Heart left ventricle (tissue), 16 donors: ENCODE results near the gene ACO1. TPM values are rescaled to one million over a fixed set of nuclear protein-coding genes. Genes with fewer than 3 reads are reported as not detected.

Experiments
- ATAC-seq, 4 donors: fragments of 200-7000 bp; cut with Tn5 transposase; one replicate each; pipeline ENCODE4 v1.9.1; 2020 to 2022; ENCODE audit warnings: moderate library complexity in 4 of 4, mild to moderate bottlenecking in 3 of 4, moderate number of reproducible peaks in 1 of 4
- DNase-seq, 5 donors: peaks; one replicate each; pipeline ENCODE4 v3.0.0-alpha.2; 2020
- H3K27ac ChIP-seq, 12 donors: fragments of 200-600 bp; sonication (generic) in 4 of 12; one replicate each; pipeline versions ENCODE4 v1.5.0 to v1.8.0; 2016 to 2022; ENCODE audit warnings: mild to moderate bottlenecking in 2 of 12
- H3K27me3 ChIP-seq, 9 donors: fragments of 200-600 bp; sonication (generic) in 2 of 9; one replicate each; pipeline versions ENCODE4 v1.5.1 to v1.8.0; 2016 to 2022; ENCODE audit warnings: mild to moderate bottlenecking in 3 of 9
- H3K36me3 ChIP-seq, 9 donors: fragments of 200-600 bp; sonication (generic) in 2 of 9; one replicate each; pipeline versions ENCODE4 v1.5.0 to v1.8.0; 2018 to 2022; ENCODE audit warnings: mild to moderate bottlenecking in 2 of 9
- H3K4me1 ChIP-seq, 12 donors: fragments of 200-600 bp; sonication (generic) in 4 of 12; one replicate each; pipeline versions ENCODE4 v1.5.0 to v1.8.0; 2016 to 2022; ENCODE audit warnings: mild to moderate bottlenecking in 3 of 12
- H3K4me3 ChIP-seq, 12 donors: fragments of 200-600 bp; sonication (generic) in 4 of 12; one replicate each; pipeline versions ENCODE4 v1.5.0 to v1.8.0; 2017 to 2022; ENCODE audit warnings: mild to moderate bottlenecking in 9 of 12, moderate library complexity in 4 of 12
- H3K9me3 ChIP-seq, 12 donors: fragments of 200-600 bp; sonication (generic) in 4 of 12; one replicate each; pipeline versions ENCODE4 v1.5.0 to v1.8.0; 2016 to 2022; ENCODE audit warnings: mild to moderate bottlenecking in 1 of 12
- POLR2A ChIP-seq, 2 donors: fragments of 450-650 bp; IDR thresholded peaks; one replicate each; pipeline ENCODE4 v1.6.1; 2017; ENCODE audit warnings: antibody characterized with exemption in 2 of 2, mild to moderate bottlenecking in 2 of 2, moderate library complexity in 2 of 2
- WGBS, 4 donors: extraction: QIAGEN DNeasy Blood & Tissue Kit in 2 of 4; methylation state at CpG; one replicate each; pipeline versions ENCODE4 v1.1.5 to v1.1.7; 2013 to 2018; 5-methylcytosine and 5-hydroxymethylcytosine counted together
- intact Hi-C, 10 donors: fragments of 100-400 bp; cut with DNase I; formaldehyde crosslinking; loops; one replicate each; pipeline versions ENCODE4 v1.11.1 to v1.14.2; 2022
- polyA plus RNA-seq, 2 donors: library from polyadenylated mRNA; stranded (reverse); fragments of 200-250 nt; gene quantifications; one replicate each; pipeline ENCODE4 v1.2.3, GENCODE V29; 2013
- total RNA-seq, 9 donors: library from RNA; depleted of rRNA in 2 of 9; stranded (reverse); fragments of >200 nt in 2 of 9; fragmentation: NEBNext Ultra II Directional in 3 of 9; extraction: Animal tissue kit (Norgen Biotek cat#: 25700) in 3 of 9; gene quantifications; one replicate each; pipeline versions ENCODE4 v1.1.0 to v1.2.4, GENCODE V29; 2016 to 2023
- TF ChIP-seq, protein P1 (sequence below), 12 donors: fragments of 200-600 bp; sonication (generic) in 4 of 12; IDR thresholded peaks; one replicate each; pipeline versions ENCODE4 v1.5.0 to v1.8.0; 2018 to 2022; ENCODE audit warnings: antibody characterized with exemption in 12 of 12, mild to moderate bottlenecking in 5 of 12
- donor health status: ischemic (EF 13 %, LVEDD 7.1; RV severe dilation, severe dysfunction).
- donor health status: healthy with polysubstance abuse.
- donor health status: DM: no; HTN: yes; CAD: no.
- donor health status: DM: no; HTN: no; CAD: no.
- donor health status: ischemic (EF 25% LVEDD 6.9; RV normal size, moderate dysfunction).
- donor health status: ischemic (EF 25% LVEDD 5.7; RV mildly dilated, moderate dysfunction).
- donor health status: healthy.
- donor health status: DM: yes; HTN: yes; CAD: no.
- donor health status: ischemic (EF 35%, LVEDD 5.7; RV mildly dilated, moderate dysfunction).
- donor health status: nonischemic (EF 11% LVEDD 7.7; RV severe dilation, severe dysfunction).
- donor health status: DM: yes; HTN: yes; CAD: no.
- donor health status: PGD.
- donor health status: ischemic (EF 29% LVEDD 5.4; RV normal size, mild dysfunction).
- donor health status: nonischemic (EF 23%, LVEDD 6.1; RV moderate dilation, normal function).

ACO1 gene
- total and polyA plus RNA-seq, 11 donors, result 17.6 to 68.3 (median 60.7) TPM

GRCh38 chr9:32412440-32412839 is 28.0 kb downstream of the ACO1 start:
- intact Hi-C loops, result no loop called here
- H3K36me3 ChIP-seq, result peaks cover 0 to 100% (median 79%) of the 10 kb centered on the region in 9 donors
- DNase-seq, result no peak

DNA sequence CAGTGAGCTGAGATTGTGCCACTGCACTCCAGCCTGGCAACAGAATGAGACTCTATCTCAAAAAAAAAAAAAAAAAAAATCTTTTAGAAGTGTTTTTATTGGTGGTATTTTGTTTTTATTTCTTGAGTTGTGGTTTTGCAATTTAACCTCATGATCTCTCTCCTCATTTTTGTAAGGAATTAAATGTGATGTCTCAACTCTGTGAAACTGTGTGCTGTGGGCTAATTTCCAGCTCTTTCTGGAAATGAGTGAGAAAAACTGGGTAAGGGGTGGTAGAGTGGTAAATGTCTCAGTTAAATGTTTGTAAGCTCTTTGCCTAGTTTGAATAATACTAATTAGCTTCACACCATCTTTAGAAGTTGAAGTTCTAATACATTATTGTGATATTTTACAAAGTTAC is 29.0 kb downstream of the ACO1 start:
- Histone ChIP-seq H3K4me3 (no peak overlapping the region), H3K4me1 (no peaks in the 10 kb centered on the region), H3K36me3 (peaks cover 0 to 100% (median 78%) of the 10 kb centered on the region in 9 donors), H3K27ac (no peak overlapping the region), H3K9me3 (no peaks in the 10 kb centered on the region), H3K27me3 (no peaks in the 10 kb centered on the region)
- ATAC-seq, result no peak
- TF ChIP-seq, protein P1, sequence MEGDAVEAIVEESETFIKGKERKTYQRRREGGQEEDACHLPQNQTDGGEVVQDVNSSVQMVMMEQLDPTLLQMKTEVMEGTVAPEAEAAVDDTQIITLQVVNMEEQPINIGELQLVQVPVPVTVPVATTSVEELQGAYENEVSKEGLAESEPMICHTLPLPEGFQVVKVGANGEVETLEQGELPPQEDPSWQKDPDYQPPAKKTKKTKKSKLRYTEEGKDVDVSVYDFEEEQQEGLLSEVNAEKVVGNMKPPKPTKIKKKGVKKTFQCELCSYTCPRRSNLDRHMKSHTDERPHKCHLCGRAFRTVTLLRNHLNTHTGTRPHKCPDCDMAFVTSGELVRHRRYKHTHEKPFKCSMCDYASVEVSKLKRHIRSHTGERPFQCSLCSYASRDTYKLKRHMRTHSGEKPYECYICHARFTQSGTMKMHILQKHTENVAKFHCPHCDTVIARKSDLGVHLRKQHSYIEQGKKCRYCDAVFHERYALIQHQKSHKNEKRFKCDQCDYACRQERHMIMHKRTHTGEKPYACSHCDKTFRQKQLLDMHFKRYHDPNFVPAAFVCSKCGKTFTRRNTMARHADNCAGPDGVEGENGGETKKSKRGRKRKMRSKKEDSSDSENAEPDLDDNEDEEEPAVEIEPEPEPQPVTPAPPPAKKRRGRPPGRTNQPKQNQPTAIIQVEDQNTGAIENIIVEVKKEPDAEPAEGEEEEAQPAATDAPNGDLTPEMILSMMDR (IDR thresholded peaks at IDR 0.05), result no peak
- no peak for TF ChIP-seq POLR2A (IDR thresholded peaks at IDR 0.05)
- intact Hi-C loops, result no loop called here
- no peak for DNase-seq

More at GRCh38 chr9:32412440-32412839, 28.0 kb downstream of the ACO1 start:
- Histone ChIP-seq H3K4me3 (no peak overlapping the region), H3K4me1 (no peaks in the 10 kb centered on the region), H3K9me3 (no peaks in the 10 kb centered on the region), H3K27me3 (no peaks in the 10 kb centered on the region), H3K27ac (no peak overlapping the region)
- no peak for ATAC-seq
- WGBS, 4 donors, result 64 to 99% (median 90%) methylated on average over 3 of the region's 3 CpGs
- no peak for TF ChIP-seq POLR2A (IDR thresholded peaks at IDR 0.05)
- TF ChIP-seq, protein P1 (IDR thresholded peaks at IDR 0.05), result no peak

DNA sequence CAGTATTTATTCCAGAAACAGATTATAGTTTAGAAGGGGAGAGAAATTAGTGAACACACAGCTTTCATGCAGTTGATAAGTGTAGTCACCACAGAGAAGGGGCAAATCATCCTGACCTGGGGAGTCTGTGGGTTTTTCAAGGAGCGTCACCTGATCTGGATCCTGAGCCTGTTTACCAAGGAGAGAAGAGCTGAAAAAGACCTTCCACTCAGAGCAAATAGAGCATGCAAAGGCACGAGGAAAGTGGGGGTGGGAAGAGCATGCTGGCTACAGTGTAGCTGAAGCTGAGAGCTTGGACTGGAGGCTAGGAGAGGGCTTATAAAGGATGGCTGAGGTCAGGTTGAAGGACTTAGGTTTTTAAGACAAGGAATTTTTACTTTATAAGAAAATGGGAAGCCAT is 30.4 kb downstream of the ACO1 start:
- no peak overlapping the region for H3K4me3 ChIP-seq
- no peak overlapping the region for H3K27ac ChIP-seq
- no peaks in the 10 kb centered on the region for H3K4me1 ChIP-seq
- DNase-seq, result no peak
- WGBS, 4 donors, result 88 to 93% (median 91%) methylated on average over 2 of the region's 2 CpGs
- H3K27me3 ChIP-seq, result no peaks in the 10 kb centered on the region
- ATAC-seq, result no peak
- intact Hi-C loops, result no loop called here
- H3K36me3 ChIP-seq, result peaks cover 0 to 100% (median 72%) of the 10 kb centered on the region in 9 donors
- TF ChIP-seq, protein P1 (IDR thresholded peaks at IDR 0.05), result no peak
- TF ChIP-seq POLR2A (IDR thresholded peaks at IDR 0.05), result no peak
- H3K9me3 ChIP-seq, result no peaks in the 10 kb centered on the region

GRCh38 chr9:32419921-32420320 is 35.5 kb downstream of the ACO1 start:
- 85 to 96% (median 92%) methylated on average over 2 of the region's 2 CpGs for WGBS, 4 donors
- Histone ChIP-seq H3K27ac (no peak overlapping the region), H3K4me1 (no peaks in the 10 kb centered on the region), H3K36me3 (peaks cover 0 to 100% (median 86%) of the 10 kb centered on the region in 9 donors), H3K27me3 (no peaks in the 10 kb centered on the region), H3K4me3 (no peak overlapping the region), H3K9me3 (no peaks in the 10 kb centered on the region)
- DNase-seq, result no peak
- ATAC-seq, result no peak
- intact Hi-C loops, result no loop called here
- TF ChIP-seq POLR2A (IDR thresholded peaks at IDR 0.05), result no peak
- TF ChIP-seq, protein P1 (IDR thresholded peaks at IDR 0.05), result no peak
